Activated CD8-positive, alpha-beta memory T cell treated with anti-CD3 and anti-CD28 coated beads for 24 hours (primary cell): ENCODE data around the gene ZBTB16.

ENCODE experiments used
- DNase-seq: peaks from one replicate; pipeline ENCODE4 v3.0.0-alpha.2; 2020

The ZBTB16 gene

GRCh38 chr11:114132944-114133394 lies 73.5 kb downstream of the ZBTB16 start:
- no peak for DNase-seq

GRCh38 chr11:114133548-114134329 lies 74.2 kb downstream of the ZBTB16 start:
- DNase-seq: no peak

GRCh38 chr11:114134870-114135269 lies 75.4 kb downstream of the ZBTB16 start:
- DNase-seq: no peak

- no peak for DNase-seq
These were observed 76.2 kb downstream of the ZBTB16 start for GRCh38 chr11:114135737-114136151.

- DNase-seq: no peak
These were observed 77.5 kb downstream of the ZBTB16 start for GRCh38 chr11:114136686-114137640.

GRCh38 chr11:114137838-114138237 lies 78.3 kb downstream of the ZBTB16 start:
- no peak for DNase-seq

GRCh38 chr11:114138411-114138810 lies 78.9 kb downstream of the ZBTB16 start:
- no peak for DNase-seq

GRCh38 chr11:114140826-114141225 lies 81.3 kb downstream of the ZBTB16 start:
- no peak for DNase-seq

- no peak for DNase-seq
These were observed 82.5 kb downstream of the ZBTB16 start for GRCh38 chr11:114141863-114142580.

GRCh38 chr11:114142707-114143106 lies 83.2 kb downstream of the ZBTB16 start:
- DNase-seq: no peak

GRCh38 chr11:114145166-114145775 lies 85.8 kb downstream of the ZBTB16 start:
- no peak for DNase-seq

GRCh38 chr11:114147375-114148012 lies 88.0 kb downstream of the ZBTB16 start:
- DNase-seq: no peak

- no peak for DNase-seq
These were observed 88.5 kb downstream of the ZBTB16 start for GRCh38 chr11:114148013-114148382.

GRCh38 chr11:114149689-114150407 lies 90.3 kb downstream of the ZBTB16 start:
- no peak for DNase-seq

- no peak for DNase-seq
These were observed 91.2 kb downstream of the ZBTB16 start for GRCh38 chr11:114150671-114151070.

GRCh38 chr11:114151631-114152030 lies 92.1 kb downstream of the ZBTB16 start:
- DNase-seq: no peak

GRCh38 chr11:114152162-114152561 lies 92.7 kb downstream of the ZBTB16 start:
- no peak for DNase-seq

- no peak for DNase-seq
These were observed 93.3 kb downstream of the ZBTB16 start for GRCh38 chr11:114152785-114153184.

- no peak for DNase-seq
These were observed 93.7 kb downstream of the ZBTB16 start for GRCh38 chr11:114153224-114153623.

GRCh38 chr11:114154271-114155047 lies 94.9 kb downstream of the ZBTB16 start:
- no peak for DNase-seq

- DNase-seq: no peak
These were observed 95.6 kb downstream of the ZBTB16 start for GRCh38 chr11:114155116-114155515.
